HUES48 (cell line): ENCODE measurements around the gene GATAD2A.

Source experiments
- H3K27ac ChIP-seq: one replicate; pipeline ENCODE4 v1.7.0; 2013; ENCODE audit warnings: low read depth, low read length, inconsistent platforms
- H3K27me3 ChIP-seq: 2 replicates; pipeline ENCODE4 v1.6.1; 2013; ENCODE audit warnings: mild to moderate bottlenecking, low read length; ENCODE audit not compliant: control insufficient read depth, insufficient read depth
- H3K36me3 ChIP-seq: 2 replicates; pipeline ENCODE4 v1.6.1; 2013; ENCODE audit warnings: low read length; ENCODE audit not compliant: control insufficient read depth, insufficient read depth
- H3K4me1 ChIP-seq: 2 replicates; pipeline ENCODE4 v1.6.1; 2013; ENCODE audit warnings: mild to moderate bottlenecking, low read length; ENCODE audit not compliant: control insufficient read depth, insufficient read depth
- H3K4me3 ChIP-seq: 2 replicates; pipeline ENCODE4 v1.5.1; 2013; ENCODE audit warnings: mild to moderate bottlenecking, low read depth, low read length
- H3K9ac ChIP-seq: 2 replicates; pipeline ENCODE4 v1.6.1; 2013; ENCODE audit warnings: mild to moderate bottlenecking, low read depth, low read length, moderate library complexity
- H3K9me3 ChIP-seq: 2 replicates; pipeline ENCODE4 v1.6.1; 2013; ENCODE audit warnings: low read length; ENCODE audit not compliant: control insufficient read depth, insufficient read depth

Gene GATAD2A

DNA sequence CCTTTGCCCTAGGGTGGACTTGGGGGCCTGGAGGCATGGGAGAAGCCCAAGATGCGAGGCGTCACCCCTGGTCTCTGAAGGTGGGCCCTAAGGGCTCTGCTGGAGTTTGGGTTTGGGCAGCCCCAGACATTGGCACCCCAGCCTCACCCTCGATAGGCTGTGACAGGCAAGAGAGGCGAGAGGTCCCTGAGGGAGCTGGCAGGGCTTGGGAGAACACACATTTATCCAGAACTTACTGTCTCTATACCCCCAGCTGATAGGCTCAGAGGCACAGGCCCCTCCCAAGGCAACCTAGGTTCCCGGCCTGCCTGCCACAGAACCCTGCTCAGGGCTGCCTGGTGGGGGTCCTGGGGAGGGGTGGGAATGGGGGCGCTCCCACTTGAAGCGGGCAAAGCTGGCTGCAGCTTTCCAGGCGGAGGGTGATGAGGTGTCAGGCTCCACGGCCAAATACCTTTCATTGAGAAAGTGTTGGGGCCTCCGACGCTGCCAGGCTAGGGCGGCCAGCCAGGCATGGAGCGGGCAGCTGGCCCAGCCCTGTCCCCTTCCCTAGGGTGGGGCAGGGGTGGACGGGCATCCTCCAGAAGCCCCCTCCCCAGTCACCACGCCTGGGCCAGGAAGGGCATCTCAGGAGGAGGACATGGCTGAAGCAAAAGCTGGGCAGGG, 142.3 kb downstream of the GATAD2A start:
- H3K27me3 ChIP-seq = no peaks in the 10 kb centered on the region
- no peaks in the 10 kb centered on the region for H3K4me1 ChIP-seq
- H3K36me3 ChIP-seq = no peaks in the 10 kb centered on the region
- no peak overlapping the region for H3K4me3 ChIP-seq
- H3K9me3 ChIP-seq = no peaks in the 10 kb centered on the region
- no peak overlapping the region for H3K9ac ChIP-seq
- no peak overlapping the region for H3K27ac ChIP-seq

DNA sequence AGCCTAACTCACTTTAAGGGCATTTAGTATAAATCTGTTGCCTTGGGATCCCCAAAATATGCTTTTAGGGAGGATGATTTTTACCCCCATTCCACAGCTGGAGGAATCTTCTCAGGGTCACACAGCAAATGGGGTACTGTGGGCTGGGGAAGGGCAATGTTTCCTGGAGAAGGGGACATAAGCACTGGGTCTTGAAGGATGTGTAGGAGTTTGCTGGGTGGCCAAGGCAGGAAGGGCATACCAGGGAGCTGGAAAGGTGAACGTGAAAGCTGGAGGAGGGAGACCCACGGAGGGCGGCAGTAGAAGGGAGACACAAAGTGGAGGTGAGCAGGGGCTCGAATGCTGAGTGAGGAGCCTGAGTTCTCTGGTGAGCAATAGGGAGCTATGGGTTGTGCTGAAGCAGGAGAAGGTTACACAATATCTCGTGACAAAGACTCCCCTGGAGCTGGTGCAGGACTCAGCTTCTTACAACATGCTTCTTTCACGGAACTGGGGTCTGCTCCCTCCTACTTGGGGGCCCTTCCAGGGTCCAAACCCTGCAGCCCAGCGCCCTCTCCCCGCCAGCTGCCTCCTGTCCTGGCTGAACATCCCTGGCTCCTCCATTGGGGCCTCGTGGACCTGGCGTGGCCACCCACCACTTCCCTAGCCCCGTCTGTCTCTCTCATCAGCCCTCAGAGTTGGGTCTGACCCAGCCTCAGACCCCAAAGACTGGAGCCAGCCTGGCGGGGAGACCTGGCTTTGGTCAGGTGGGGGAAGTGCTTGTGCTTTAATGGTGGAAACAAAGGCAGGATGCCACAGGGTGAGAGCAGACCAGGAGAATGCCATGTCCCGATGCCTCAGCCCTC, 143.7 kb downstream of the GATAD2A start:
- H3K27ac ChIP-seq = no peak overlapping the region
- no peak overlapping the region for H3K9ac ChIP-seq
- H3K4me1 ChIP-seq = no peaks in the 10 kb centered on the region
- no peaks in the 10 kb centered on the region for H3K36me3 ChIP-seq
- no peak overlapping the region for H3K4me3 ChIP-seq
- no peaks in the 10 kb centered on the region for H3K9me3 ChIP-seq
- no peaks in the 10 kb centered on the region for H3K27me3 ChIP-seq

DNA sequence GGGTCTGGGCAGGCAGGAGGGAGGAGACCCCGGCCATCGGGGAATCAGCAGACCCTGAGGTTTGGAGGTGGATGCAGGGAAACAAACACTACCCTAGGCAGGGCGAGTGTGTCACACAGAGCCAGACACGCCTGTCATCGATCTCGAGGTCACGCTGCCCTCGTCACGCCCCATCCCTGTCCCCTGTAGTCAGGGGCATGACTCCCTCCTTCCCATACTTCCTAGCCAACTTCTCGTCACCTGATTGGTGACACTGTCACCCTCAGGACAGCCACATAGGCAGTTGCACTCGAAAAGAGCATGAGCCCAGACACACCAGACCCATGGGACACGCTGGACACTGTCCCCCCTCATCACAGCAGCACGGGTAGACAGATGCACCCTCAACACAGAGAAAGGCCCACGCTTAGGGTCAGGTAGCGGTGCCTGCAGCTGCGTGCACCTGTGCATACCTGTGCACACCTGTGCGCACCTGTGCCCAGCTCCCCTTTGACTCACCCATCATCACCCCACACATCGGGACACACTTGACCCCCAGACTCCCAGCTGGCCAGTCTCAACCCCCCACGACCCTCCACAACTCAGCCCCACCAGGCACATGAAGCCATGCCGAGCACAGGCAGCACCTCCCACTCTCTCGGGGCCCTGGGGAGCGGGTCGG, 144.5 kb downstream of the GATAD2A start:
- H3K9me3 ChIP-seq = no peaks in the 10 kb centered on the region
- no peak overlapping the region for H3K27ac ChIP-seq

DNA sequence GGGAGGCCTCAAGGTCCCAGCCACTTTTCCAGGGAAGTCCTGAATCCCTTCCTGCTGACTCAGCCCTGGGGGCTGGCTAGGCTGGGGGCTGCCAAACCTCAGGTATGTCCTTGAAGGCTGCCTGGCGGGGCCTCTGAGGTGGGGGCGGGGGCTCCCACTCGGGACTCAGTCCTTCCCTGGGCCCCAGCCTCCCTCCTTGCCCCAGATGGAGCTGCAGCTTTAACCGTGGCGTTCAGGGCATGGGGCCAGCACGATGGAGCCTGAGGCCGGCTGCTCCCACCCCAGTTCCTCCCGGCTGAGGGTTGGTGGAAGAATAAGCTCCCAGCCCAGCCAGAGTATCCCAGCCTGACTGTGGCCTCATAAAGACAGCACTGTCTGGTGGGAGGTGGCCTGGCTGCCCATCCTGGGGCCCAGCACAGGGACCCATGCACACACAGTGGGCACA, 145.0 kb downstream of the GATAD2A start:
- H3K36me3 ChIP-seq = no peaks in the 10 kb centered on the region
- no peaks in the 10 kb centered on the region for H3K27me3 ChIP-seq
- H3K27ac ChIP-seq = no peak overlapping the region
- H3K9ac ChIP-seq = no peak overlapping the region
- H3K4me3 ChIP-seq = no peak overlapping the region
- no peaks in the 10 kb centered on the region for H3K9me3 ChIP-seq
- H3K4me1 ChIP-seq = no peaks in the 10 kb centered on the region

More for the DNA sequence above, 144.5 kb downstream of the GATAD2A start:
- H3K27me3 ChIP-seq = no peaks in the 10 kb centered on the region
- H3K4me1 ChIP-seq = no peaks in the 10 kb centered on the region
- H3K9ac ChIP-seq = no peak overlapping the region
- H3K4me3 ChIP-seq = no peak overlapping the region
- H3K36me3 ChIP-seq = no peaks in the 10 kb centered on the region

DNA sequence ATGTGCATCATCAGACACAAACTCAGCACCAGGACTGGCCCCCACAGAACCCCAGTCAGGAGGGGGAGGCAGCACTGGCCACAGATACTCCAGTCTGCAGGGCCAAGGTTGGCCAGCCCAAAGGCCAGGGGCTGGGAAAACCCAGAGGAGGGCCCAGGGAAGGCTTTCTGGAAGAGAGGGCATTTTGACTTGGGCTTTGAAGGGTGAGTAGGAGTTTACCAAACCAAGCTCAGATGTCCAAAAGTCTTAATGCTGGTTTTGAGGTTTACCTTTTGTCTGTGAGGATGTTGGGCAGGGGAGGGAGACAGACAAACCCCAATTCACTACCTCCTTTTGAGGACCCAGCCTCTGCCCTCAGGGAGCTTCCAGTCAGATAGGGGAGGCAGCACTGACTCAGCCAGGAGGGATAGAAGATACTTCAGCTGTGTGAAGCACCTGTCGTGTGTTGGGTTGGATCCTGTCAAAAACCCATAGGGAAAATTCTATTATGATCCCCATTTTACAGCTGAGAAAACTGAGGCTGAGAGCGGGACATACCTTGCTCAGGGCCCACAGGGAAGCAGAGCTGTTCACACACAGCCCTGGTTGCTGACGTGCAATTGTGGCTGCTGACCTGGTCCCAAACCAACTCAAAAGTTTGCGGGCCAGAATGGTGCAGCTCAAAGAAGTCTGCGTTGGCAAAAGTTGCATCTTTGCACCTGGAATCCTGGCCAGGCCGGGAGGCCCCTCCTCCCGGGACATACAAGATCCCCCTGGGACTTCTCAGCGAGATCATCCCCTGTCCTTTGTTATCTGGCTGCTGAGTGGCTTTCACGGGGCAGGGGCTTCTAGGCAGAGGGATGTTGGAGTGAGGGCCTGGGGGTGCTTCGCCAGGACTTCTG, 145.7 kb downstream of the GATAD2A start:
- no peaks in the 10 kb centered on the region for H3K27me3 ChIP-seq
- H3K27ac ChIP-seq = no peak overlapping the region
- no peak overlapping the region for H3K9ac ChIP-seq
- no peaks in the 10 kb centered on the region for H3K9me3 ChIP-seq
- H3K4me3 ChIP-seq = no peak overlapping the region
- H3K4me1 ChIP-seq = no peaks in the 10 kb centered on the region
- H3K36me3 ChIP-seq = no peaks in the 10 kb centered on the region

DNA sequence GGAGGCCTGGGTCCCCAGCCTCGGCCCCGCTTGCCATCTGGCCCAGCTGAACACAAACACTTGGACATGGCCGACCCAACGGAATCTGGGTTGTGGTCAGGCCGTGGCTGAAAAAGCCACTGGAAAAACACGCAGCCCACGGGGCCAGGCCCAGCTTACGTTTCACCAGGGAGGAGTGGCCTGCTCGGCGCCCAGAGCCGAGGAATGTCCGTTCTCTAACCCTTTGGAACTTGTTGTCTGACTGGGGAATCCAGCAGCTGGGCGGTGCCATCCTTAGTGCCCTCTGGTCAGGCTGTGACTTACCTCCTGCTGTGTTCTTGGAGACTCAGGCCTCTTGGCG, 146.3 kb downstream of the GATAD2A start:
- no peak overlapping the region for H3K9ac ChIP-seq
- H3K27me3 ChIP-seq = no peaks in the 10 kb centered on the region
- H3K27ac ChIP-seq = no peak overlapping the region

DNA sequence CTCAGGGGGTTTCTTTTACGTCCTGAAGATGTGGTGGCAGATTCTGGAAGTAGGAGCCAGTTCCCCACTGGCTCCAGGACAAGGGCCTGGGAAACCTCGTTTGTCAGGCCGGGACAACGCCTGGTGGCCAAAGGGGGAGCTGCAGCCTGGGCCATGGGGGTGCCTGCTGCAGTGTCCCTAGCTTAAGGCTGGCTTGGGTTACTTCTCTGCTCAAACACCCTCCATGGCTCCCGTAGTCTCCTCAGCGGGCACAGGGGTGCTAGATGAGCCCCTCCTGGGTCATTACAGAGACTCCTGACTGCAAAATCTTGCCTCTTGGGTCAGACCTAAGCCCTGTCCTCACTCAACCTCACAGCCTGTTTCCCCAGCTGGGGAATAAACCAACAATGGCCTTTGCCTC, 147.3 kb downstream of the GATAD2A start:
- H3K9me3 ChIP-seq = no peaks in the 10 kb centered on the region
- no peak overlapping the region for H3K9ac ChIP-seq
- no peak overlapping the region for H3K4me3 ChIP-seq
- no peaks in the 10 kb centered on the region for H3K27me3 ChIP-seq
- no peaks in the 10 kb centered on the region for H3K4me1 ChIP-seq
- no peaks in the 10 kb centered on the region for H3K36me3 ChIP-seq
- no peak overlapping the region for H3K27ac ChIP-seq

More for the DNA sequence above, 146.3 kb downstream of the GATAD2A start:
- H3K4me3 ChIP-seq = no peak overlapping the region
- H3K36me3 ChIP-seq = no peaks in the 10 kb centered on the region
- no peaks in the 10 kb centered on the region for H3K4me1 ChIP-seq
- no peaks in the 10 kb centered on the region for H3K9me3 ChIP-seq

DNA sequence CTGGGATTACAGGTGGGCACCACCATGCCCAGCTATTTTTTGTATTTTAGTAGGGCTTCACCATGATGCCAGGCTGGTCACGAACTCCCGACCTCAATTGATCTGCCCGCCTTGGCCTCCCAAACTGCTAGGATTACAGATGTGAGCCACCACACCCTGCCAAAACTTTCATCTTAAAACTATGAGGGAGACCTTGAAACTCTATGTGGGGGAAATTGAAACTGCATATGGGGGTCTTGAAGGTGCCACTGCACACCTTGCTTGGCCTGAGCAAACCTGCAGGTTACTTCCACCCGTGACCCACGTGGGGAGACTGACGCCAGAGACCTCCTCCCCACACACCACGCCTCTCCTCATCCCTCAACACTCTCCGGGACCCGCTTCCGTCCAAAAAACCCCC, 148.2 kb downstream of the GATAD2A start:
- Histone ChIP-seq H3K9ac (no peak overlapping the region), H3K27ac (no peak overlapping the region), H3K9me3 (no peaks in the 10 kb centered on the region), H3K27me3 (no peaks in the 10 kb centered on the region), H3K4me1 (no peaks in the 10 kb centered on the region), H3K36me3 (no peaks in the 10 kb centered on the region), H3K4me3 (no peak overlapping the region)

DNA sequence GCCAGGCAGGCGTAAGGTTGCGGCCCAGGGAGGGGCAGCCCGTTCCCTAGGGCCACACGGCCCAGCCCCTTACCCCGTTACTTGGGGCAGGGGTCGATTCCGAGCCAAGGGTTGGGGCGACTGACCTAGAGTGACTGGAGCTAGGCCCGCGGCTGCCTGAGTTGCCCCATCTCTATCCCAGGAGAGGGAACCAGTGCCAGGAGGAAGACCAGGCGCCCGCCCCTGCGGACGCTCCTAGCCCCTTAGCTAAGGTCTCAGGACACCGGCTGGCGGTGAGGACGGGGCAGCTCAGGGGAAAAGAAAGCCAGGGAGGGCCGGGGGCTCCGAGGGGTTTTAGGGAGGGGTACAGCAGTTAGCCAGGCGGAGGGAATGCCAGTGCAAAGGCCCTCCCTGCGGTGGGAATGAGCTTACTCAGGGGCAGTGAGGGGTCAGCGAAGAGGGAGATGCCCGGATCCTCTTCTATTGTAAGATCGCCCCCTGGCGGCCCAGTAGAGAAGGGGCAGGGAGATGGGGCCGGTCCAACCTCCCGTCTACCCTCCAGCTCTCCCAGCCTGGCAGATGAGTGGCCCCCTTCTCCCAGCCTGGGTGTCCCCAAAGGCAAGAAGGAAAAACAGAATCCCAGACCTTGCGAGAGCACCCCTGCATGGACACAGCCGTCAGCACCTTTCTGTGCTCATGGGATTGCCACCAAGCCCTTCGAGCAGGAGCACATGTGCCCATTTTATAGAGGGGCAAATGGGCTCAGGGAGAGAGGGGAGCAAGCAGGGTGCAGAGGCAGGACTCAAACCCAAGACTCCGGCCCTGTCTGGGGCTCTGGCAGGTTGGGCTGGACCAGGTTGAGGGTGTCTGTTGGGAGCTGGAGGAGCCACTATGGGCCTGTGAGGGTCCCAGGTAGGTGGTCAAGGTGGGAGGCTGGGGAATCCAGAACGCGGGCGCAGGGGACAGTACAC, 148.9 kb downstream of the GATAD2A start:
- H3K36me3 ChIP-seq = no peaks in the 10 kb centered on the region
- H3K27me3 ChIP-seq = no peaks in the 10 kb centered on the region
- no peaks in the 10 kb centered on the region for H3K9me3 ChIP-seq
- no peak overlapping the region for H3K4me3 ChIP-seq
- no peak overlapping the region for H3K27ac ChIP-seq
- no peak overlapping the region for H3K9ac ChIP-seq
- H3K4me1 ChIP-seq = no peaks in the 10 kb centered on the region

DNA sequence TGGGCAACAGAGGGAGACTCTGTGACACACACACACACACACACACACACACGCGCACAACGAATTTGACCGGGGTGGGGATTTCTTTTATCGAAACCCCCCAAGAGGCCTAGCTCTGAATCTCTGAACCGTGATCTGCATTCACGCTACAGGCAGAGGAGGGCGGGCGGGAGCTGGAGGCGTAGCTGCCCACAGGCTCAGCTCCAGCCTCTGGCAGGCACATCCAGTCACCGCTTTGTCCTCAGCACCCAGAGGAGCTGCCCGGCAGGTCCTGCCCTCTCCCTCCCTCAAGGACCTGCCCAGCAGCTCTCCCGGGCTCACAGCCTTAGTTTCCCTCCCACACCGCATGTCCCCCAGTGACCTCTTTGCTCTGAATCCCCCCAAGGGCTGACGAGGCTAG, 152.6 kb downstream of the GATAD2A start:
- no peak overlapping the region for H3K4me3 ChIP-seq
- H3K27ac ChIP-seq = no peak overlapping the region
- H3K27me3 ChIP-seq = no peaks in the 10 kb centered on the region
- H3K36me3 ChIP-seq = no peaks in the 10 kb centered on the region
- peaks cover 6% of the 10 kb centered on the region; the same call in 1 of the 2 replicates for H3K4me1 ChIP-seq
- no peaks in the 10 kb centered on the region for H3K9me3 ChIP-seq
- H3K9ac ChIP-seq = no peak overlapping the region
